ENCODE results near the gene NEK8.

DNA sequence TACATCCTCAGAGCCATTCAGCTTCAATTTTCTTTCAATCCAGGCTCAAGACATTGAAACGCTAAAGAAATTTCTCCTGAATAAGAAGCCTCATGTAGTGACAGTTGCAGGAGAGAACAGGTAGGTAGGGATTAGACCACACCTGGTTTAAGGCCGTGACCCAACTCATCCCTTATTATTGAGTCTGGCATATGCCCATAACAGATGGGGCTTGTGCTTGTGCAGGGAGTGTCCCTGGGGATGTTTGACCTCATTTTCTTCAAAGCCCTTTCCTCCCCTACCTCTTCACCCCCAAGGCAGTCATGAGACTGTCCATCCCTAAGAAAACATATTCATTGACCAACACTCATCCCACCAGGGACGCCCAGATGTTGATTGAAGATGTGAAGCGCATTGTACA lies 42.3 kb upstream of the NEK8 start:
- TF ChIP-seq CTCF (IDR thresholded peaks at IDR 0.05; ENCODE audit: insufficient read depth, low read depth, low read length), result no peak
- TF ChIP-seq EZH2 (IDR thresholded peaks at IDR 0.05; ENCODE audit: insufficient read depth, low read length), result no peak
